ENCODE measurements around the gene CASP4.

The CASP4 gene

DNA sequence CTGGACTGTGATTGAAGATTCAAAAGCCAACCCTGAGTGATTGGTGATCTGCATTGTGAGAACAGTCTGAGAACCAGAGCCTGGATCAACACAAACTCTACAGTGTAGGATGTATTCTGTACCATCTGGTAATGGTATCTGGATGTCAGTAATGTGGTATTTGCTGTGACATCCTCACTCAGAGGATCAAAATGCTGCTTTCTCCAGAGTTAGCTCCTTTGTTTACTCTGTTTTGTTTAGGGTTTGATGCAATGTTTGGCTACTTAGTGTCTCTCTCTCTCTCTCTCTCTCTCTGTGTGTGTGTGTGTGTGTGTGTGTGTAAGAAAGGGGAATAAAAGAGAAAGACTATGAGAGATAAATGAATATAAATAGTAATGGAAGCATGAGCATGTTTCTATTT is 24.3 kb downstream of the CASP4 start:
- ChIA-PET POLR2A (no interaction called here), CTCF (interaction anchor here (0.7 to 1.3 kb wide), 3 partner anchors 18 to 919 kb away, joined by 3 to 5 read pairs (median 3); no protein-coding TSS in a partner anchor)
- Histone ChIP-seq H3K27ac (ENCODE audit: extremely low read depth, low read depth, low read length) (no peak overlapping the region), H3K4me3 (ENCODE audit: low read depth, low read length) (no peak overlapping the region), H3K36me3 (ENCODE audit: control insufficient read depth in 2 of 2, insufficient read depth in 1 of 2, low read length in 2 of 2) (peaks cover 0 to 7% of the 10 kb centered on the region in 2 experiments; a peak in 1 of 3 replicates), H3K9me3 (ENCODE audit: control insufficient read depth, insufficient read depth, low read depth, low read length) (no peaks in the 10 kb centered on the region), H3K4me1 (ENCODE audit: control insufficient read depth, insufficient read depth, low read length) (no peaks in the 10 kb centered on the region)
- TF ChIP-seq, protein P1, sequence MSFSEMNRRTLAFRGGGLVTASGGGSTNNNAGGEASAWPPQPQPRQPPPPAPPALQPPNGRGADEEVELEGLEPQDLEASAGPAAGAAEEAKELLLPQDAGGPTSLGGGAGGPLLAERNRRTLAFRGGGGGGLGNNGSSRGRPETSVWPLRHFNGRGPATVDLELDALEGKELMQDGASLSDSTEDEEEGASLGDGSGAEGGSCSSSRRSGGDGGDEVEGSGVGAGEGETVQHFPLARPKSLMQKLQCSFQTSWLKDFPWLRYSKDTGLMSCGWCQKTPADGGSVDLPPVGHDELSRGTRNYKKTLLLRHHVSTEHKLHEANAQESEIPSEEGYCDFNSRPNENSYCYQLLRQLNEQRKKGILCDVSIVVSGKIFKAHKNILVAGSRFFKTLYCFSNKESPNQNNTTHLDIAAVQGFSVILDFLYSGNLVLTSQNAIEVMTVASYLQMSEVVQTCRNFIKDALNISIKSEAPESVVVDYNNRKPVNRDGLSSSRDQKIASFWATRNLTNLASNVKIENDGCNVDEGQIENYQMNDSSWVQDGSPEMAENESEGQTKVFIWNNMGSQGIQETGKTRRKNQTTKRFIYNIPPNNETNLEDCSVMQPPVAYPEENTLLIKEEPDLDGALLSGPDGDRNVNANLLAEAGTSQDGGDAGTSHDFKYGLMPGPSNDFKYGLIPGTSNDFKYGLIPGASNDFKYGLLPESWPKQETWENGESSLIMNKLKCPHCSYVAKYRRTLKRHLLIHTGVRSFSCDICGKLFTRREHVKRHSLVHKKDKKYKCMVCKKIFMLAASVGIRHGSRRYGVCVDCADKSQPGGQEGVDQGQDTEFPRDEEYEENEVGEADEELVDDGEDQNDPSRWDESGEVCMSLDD (tag by site-specific recombination; IDR thresholded peaks at IDR 0.05): no peak
- no peak for TF ChIP-seq SALL2 (tag by site-specific recombination; IDR thresholded peaks at IDR 0.05; ENCODE audit: borderline replicate concordance)
- TF ChIP-seq, protein P2, sequence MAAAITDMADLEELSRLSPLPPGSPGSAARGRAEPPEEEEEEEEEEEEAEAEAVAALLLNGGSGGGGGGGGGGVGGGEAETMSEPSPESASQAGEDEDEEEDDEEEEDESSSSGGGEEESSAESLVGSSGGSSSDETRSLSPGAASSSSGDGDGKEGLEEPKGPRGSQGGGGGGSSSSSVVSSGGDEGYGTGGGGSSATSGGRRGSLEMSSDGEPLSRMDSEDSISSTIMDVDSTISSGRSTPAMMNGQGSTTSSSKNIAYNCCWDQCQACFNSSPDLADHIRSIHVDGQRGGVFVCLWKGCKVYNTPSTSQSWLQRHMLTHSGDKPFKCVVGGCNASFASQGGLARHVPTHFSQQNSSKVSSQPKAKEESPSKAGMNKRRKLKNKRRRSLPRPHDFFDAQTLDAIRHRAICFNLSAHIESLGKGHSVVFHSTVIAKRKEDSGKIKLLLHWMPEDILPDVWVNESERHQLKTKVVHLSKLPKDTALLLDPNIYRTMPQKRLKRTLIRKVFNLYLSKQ (tag by site-specific recombination; IDR thresholded peaks at IDR 0.05; ENCODE audit: borderline replicate concordance): no peak
- no peak for TF ChIP-seq ZNF658 (tag by site-specific recombination; IDR thresholded peaks at IDR 0.05)
- TF ChIP-seq, protein P3, sequence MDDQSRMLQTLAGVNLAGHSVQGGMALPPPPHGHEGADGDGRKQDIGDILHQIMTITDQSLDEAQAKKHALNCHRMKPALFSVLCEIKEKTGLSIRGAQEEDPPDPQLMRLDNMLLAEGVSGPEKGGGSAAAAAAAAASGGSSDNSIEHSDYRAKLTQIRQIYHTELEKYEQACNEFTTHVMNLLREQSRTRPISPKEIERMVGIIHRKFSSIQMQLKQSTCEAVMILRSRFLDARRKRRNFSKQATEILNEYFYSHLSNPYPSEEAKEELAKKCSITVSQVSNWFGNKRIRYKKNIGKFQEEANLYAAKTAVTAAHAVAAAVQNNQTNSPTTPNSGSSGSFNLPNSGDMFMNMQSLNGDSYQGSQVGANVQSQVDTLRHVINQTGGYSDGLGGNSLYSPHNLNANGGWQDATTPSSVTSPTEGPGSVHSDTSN (CRISPR knock-in tag; IDR thresholded peaks at IDR 0.05): no peak
- TF ChIP-seq ZNF510 (tag by site-specific recombination; IDR thresholded peaks at IDR 0.05; ENCODE audit: insufficient replicate concordance): no peak
- TF ChIP-seq ZSCAN16 (tag by site-specific recombination; IDR thresholded peaks at IDR 0.05): no peak
- no peak for TF ChIP-seq HOXD13 (CRISPR knock-in tag; IDR thresholded peaks at IDR 0.05; ENCODE audit: borderline replicate concordance)
- no peak for TF ChIP-seq BCL11A (tag by site-specific recombination; IDR thresholded peaks at IDR 0.05; ENCODE audit: low read depth)
- no peak for TF ChIP-seq ZNF629 (tag by site-specific recombination; IDR thresholded peaks at IDR 0.05)
- TF ChIP-seq ZNF133 (tag by site-specific recombination; IDR thresholded peaks at IDR 0.05): no peak
- TF ChIP-seq, protein P4, sequence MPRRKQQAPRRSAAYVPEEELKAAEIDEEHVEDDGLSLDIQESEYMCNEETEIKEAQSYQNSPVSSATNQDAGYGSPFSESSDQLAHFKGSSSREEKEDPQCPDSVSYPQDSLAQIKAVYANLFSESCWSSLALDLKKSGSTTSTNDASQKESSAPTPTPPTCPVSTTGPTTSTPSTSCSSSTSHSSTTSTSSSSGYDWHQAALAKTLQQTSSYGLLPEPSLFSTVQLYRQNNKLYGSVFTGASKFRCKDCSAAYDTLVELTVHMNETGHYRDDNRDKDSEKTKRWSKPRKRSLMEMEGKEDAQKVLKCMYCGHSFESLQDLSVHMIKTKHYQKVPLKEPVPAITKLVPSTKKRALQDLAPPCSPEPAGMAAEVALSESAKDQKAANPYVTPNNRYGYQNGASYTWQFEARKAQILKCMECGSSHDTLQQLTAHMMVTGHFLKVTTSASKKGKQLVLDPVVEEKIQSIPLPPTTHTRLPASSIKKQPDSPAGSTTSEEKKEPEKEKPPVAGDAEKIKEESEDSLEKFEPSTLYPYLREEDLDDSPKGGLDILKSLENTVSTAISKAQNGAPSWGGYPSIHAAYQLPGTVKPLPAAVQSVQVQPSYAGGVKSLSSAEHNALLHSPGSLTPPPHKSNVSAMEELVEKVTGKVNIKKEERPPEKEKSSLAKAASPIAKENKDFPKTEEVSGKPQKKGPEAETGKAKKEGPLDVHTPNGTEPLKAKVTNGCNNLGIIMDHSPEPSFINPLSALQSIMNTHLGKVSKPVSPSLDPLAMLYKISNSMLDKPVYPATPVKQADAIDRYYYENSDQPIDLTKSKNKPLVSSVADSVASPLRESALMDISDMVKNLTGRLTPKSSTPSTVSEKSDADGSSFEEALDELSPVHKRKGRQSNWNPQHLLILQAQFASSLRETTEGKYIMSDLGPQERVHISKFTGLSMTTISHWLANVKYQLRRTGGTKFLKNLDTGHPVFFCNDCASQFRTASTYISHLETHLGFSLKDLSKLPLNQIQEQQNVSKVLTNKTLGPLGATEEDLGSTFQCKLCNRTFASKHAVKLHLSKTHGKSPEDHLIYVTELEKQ (tag by site-specific recombination; IDR thresholded peaks at IDR 0.05; ENCODE audit: borderline replicate concordance): no peak
- no peak for TF ChIP-seq ZNF600 (tag by site-specific recombination; IDR thresholded peaks at IDR 0.05)
- TF ChIP-seq, protein P5, sequence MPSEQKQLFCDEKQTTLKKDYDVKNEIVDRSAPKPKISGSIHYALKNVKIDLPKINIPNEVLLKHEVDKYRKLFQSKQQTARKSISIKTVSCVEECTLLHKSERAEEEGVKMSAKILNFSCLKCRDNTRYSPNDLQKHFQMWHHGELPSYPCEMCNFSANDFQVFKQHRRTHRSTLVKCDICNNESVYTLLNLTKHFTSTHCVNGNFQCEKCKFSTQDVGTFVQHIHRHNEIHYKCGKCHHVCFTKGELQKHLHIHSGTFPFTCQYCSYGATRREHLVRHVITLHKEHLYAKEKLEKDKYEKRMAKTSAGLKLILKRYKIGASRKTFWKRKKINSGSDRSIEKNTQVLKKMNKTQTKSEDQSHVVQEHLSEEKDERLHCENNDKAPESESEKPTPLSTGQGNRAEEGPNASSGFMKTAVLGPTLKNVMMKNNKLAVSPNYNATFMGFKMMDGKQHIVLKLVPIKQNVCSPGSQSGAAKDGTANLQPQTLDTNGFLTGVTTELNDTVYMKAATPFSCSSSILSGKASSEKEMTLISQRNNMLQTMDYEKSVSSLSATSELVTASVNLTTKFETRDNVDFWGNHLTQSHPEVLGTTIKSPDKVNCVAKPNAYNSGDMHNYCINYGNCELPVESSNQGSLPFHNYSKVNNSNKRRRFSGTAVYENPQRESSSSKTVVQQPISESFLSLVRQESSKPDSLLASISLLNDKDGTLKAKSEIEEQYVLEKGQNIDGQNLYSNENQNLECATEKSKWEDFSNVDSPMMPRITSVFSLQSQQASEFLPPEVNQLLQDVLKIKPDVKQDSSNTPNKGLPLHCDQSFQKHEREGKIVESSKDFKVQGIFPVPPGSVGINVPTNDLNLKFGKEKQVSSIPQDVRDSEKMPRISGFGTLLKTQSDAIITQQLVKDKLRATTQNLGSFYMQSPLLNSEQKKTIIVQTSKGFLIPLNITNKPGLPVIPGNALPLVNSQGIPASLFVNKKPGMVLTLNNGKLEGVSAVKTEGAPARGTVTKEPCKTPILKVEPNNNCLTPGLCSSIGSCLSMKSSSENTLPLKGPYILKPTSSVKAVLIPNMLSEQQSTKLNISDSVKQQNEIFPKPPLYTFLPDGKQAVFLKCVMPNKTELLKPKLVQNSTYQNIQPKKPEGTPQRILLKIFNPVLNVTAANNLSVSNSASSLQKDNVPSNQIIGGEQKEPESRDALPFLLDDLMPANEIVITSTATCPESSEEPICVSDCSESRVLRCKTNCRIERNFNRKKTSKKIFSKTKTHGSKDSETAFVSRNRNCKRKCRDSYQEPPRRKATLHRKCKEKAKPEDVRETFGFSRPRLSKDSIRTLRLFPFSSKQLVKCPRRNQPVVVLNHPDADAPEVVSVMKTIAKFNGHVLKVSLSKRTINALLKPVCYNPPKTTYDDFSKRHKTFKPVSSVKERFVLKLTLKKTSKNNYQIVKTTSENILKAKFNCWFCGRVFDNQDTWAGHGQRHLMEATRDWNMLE (tag by site-specific recombination; conservative IDR thresholded peaks at IDR 0.05; ENCODE audit: low read depth): no peak
- no peak for TF ChIP-seq ZNF132 (tag by site-specific recombination; IDR thresholded peaks at IDR 0.05; ENCODE audit: borderline replicate concordance)

Data from HEK293 (cell line).